T47D (cell line): Measurements from ENCODE around the gene TBC1D5.

Experiments used
- DNase-seq, 2 experiments: peaks; one replicate each; pipeline versions ENCODE4 v3.0.0 to v3.0.0-alpha.2; 2011 to 2012; ENCODE audit warnings: low read depth in 1 of 2, low spot score in 1 of 2
- JUND ChIP-seq: IDR thresholded peaks from 2 replicates; pipeline ENCODE4 v1.6.1; 2012; ENCODE audit warnings: low read depth
- in situ Hi-C: cut with HindIII; loops from 2 replicates; pipeline ENCODE4 v1.10.0; 2016; ENCODE audit warnings: low sequenced_read_pairs, low pct_unique_long_range_greater_than_20kb

The TBC1D5 gene

GRCh38 chr3:17116007-17116600, 626.3 kb downstream of the TBC1D5 start:
- TF ChIP-seq JUND, result no peak
- in situ Hi-C loops, result no loop called here
- DNase-seq, result no peak

- in situ Hi-C loops, result no loop called here
- no peak for TF ChIP-seq JUND
- DNase-seq, result no peak
These were observed 627.2 kb downstream of the TBC1D5 start for GRCh38 chr3:17115186-17115585.

- no peak for TF ChIP-seq JUND
- no peak for DNase-seq
- in situ Hi-C loops, result no loop called here
These were observed 630.8 kb downstream of the TBC1D5 start for GRCh38 chr3:17111586-17111985.

- in situ Hi-C loops, result no loop called here
- no peak for DNase-seq
- TF ChIP-seq JUND, result no peak
These were observed 631.6 kb downstream of the TBC1D5 start for GRCh38 chr3:17110660-17111396.
